Stimulated activated CD4-positive, alpha-beta T cell treated with anti-CD3 and anti-CD28 coated beads, Interleukin-1b, Interleukin-23, amount 100 ng/mL, for 1 hour (primary cell): ENCODE measurements around the gene C9orf85.
"Not testable (repeated sequence)": the region's sequence is repeated elsewhere in the genome, so short reads cannot be mapped to it uniquely, and the experiment has no call there.

Experiments used
- DNase-seq, 2 donors: peaks; one replicate each; pipeline ENCODE4 v3.0.0-alpha.2; 2020; ENCODE audit warnings: low read depth in 2 of 2

Gene C9orf85

GRCh38 chr9:72006501-72006900 is 95.1 kb downstream of the C9orf85 start:
- no peak for DNase-seq

- DNase-seq, result not testable (repeated sequence)
Measured at GRCh38 chr9:72007726-72008125, 96.3 kb downstream of the C9orf85 start.

GRCh38 chr9:72012646-72013045 is 101.2 kb downstream of the C9orf85 start:
- DNase-seq, result no peak

- no peak for DNase-seq
Measured at GRCh38 chr9:72013292-72013760, 101.9 kb downstream of the C9orf85 start.

- no peak for DNase-seq
Measured at GRCh38 chr9:72022841-72023240, 111.4 kb downstream of the C9orf85 start.
